A549 (cell line): ENCODE data around the gene RBBP4. TPM values are rescaled to one million over a fixed set of nuclear protein-coding genes. Genes with fewer than 3 reads are reported as not detected.

Source experiments
- ATAC-seq, 2 experiments: fragments of 200-7000 bp in 1 of 2; fragments of >200 bp in 1 of 2; cut with Nextera tagmentation in 1 of 2; cut with Tn5 transposase in 1 of 2; 3 replicates each; pipeline versions ENCODE4 v1.8.0 to v1.9.1; 2018 to 2020; ENCODE audit warnings: mild to moderate bottlenecking in 1 of 2, moderate library complexity in 1 of 2
- CTCF ChIA-PET: fragments of 300-600 bp; sonication (Branson Sonifier 250); formaldehyde crosslinking; extraction: SDS; loops from one replicate; lab custom pipeline; 2021; ENCODE audit warnings: antibody characterized with exemption, inconsistent platforms; lab: Yijun Ruan, JAX
- POLR2A ChIA-PET: fragments of 350-600 bp; formaldehyde crosslinking; extraction: SDS; loops from one replicate; lab custom pipeline; 2021; ENCODE audit warnings: antibody characterized with exemption, inconsistent platforms; lab: Yijun Ruan, JAX
- DNase-seq, 2 experiments: peaks; one replicate each; pipeline versions ENCODE4 v3.0.0 to v3.0.0-alpha.2; 2011 to 2016; ENCODE audit warnings: low read depth in 1 of 2, low spot score in 1 of 2
- FAIRE-seq: peaks from 2 replicates; lab custom pipeline; 2011; peaks lifted over from hg19 to GRCh38; lab: Jason Lieb, UNC
- H3K27ac ChIP-seq, 2 experiments: fragments of >200 bp; sonication (Bioruptor Twin); formaldehyde crosslinking; 3 replicates each; pipeline ENCODE4 v1.5.1; 2016 to 2017
- H3K4me1 ChIP-seq: fragments of >200 bp; sonication (Bioruptor Twin); formaldehyde crosslinking; 3 replicates; pipeline ENCODE4 v1.6.1; 2016
- H3K4me2 ChIP-seq: fragments of >200 bp; sonication (Bioruptor Twin); formaldehyde crosslinking; 3 replicates; pipeline ENCODE4 v1.6.1; 2016
- H3K4me3 ChIP-seq: fragments of >200 bp; sonication (Bioruptor Twin); formaldehyde crosslinking; 3 replicates; pipeline ENCODE4 v1.5.1; 2016
- H3K9me3 ChIP-seq: fragments of >200 bp; sonication (Bioruptor Twin); formaldehyde crosslinking; 3 replicates; pipeline ENCODE4 v1.6.1; 2016
- ATOH8 ChIP-seq: fragments of 250-450 bp; sonication (Bioruptor Pico); IDR thresholded peaks from 2 replicates; pipeline ENCODE4 v1.5.0; 2020; ENCODE audit warnings: low read depth, mild to moderate bottlenecking, moderate library complexity
- CHD4 ChIP-seq: fragments of 200-600 bp; sonication (generic); IDR thresholded peaks from 2 replicates; pipeline ENCODE4 v1.6.1; 2016; ENCODE audit warnings: antibody characterized with exemption, mild to moderate bottlenecking, borderline replicate concordance
- CTCF ChIP-seq: fragments of >200 bp; sonication (Bioruptor Twin); formaldehyde crosslinking; IDR thresholded peaks from 3 replicates; pipeline ENCODE4 v1.5.1; 2016
- E2F6 ChIP-seq: IDR thresholded peaks from 2 replicates; pipeline ENCODE4 v1.6.1; 2012; ENCODE audit warnings: low read depth, borderline replicate concordance
- EHMT2 ChIP-seq: fragments of 200-600 bp; sonication (generic); IDR thresholded peaks from 2 replicates; pipeline ENCODE4 v1.6.1; 2016; ENCODE audit warnings: antibody characterized with exemption, low read depth, mild to moderate bottlenecking, moderate library complexity
- EP300 ChIP-seq, 2 experiments: fragments of >200 bp; sonication (Bioruptor Twin); formaldehyde crosslinking; IDR thresholded peaks; 2 replicates in 1 of 2; 3 replicates in 1 of 2; pipeline ENCODE4 v1.6.1; 2016 to 2017
- FOSL2 ChIP-seq, 2 experiments: fragments of 450-650 bp in 1 of 2; fragments of >200 bp in 1 of 2; sonication (Bioruptor Twin) in 1 of 2; formaldehyde crosslinking; IDR thresholded peaks; 2 replicates each; pipeline versions ENCODE4 v1.5.0 to v1.6.1; 2016 to 2020; ENCODE audit warnings: mild to moderate bottlenecking in 1 of 2, moderate library complexity in 1 of 2
- FOXS1 ChIP-seq: fragments of 250-450 bp; sonication (Bioruptor Pico); IDR thresholded peaks from 2 replicates; pipeline ENCODE4 v1.5.0; 2020; ENCODE audit warnings: mild to moderate bottlenecking, moderate library complexity
- GATA3 ChIP-seq: IDR thresholded peaks from 2 replicates; pipeline ENCODE4 v1.6.1; 2012; ENCODE audit warnings: borderline replicate concordance
- HOXA7 ChIP-seq: fragments of 250-450 bp; sonication (Bioruptor Pico); IDR thresholded peaks from 2 replicates; pipeline ENCODE4 v1.5.0; 2020; ENCODE audit warnings: mild to moderate bottlenecking, moderate library complexity
- JUN ChIP-seq, 2 experiments: fragments of >200 bp; sonication (Bioruptor Twin); formaldehyde crosslinking; IDR thresholded peaks; 2 replicates in 1 of 2; 3 replicates in 1 of 2; pipeline ENCODE4 v1.6.1; 2016 to 2017
- MAFK ChIP-seq: fragments of 450-650 bp; IDR thresholded peaks from 2 replicates; pipeline ENCODE4 v1.6.1; 2014; ENCODE audit not compliant: partially characterized antibody
- MAX ChIP-seq: IDR thresholded peaks from 2 replicates; pipeline ENCODE4 v1.6.1; 2012
- MAZ ChIP-seq: fragments of 150-350 bp; IDR thresholded peaks from 2 replicates; pipeline ENCODE4 v1.6.1; 2014; ENCODE audit warnings: antibody characterized with exemption, low read depth, low read length, borderline replicate concordance
- MYC ChIP-seq: IDR thresholded peaks from 2 replicates; pipeline ENCODE4 v1.6.1; 2012; ENCODE audit warnings: mild to moderate bottlenecking, inconsistent platforms, low read length, improper control_type of control experiment, borderline replicate concordance
- NFE2L2 ChIP-seq: fragments of 150-350 bp; conservative IDR thresholded peaks from 2 replicates; pipeline ENCODE4 v1.6.1; 2014; ENCODE audit warnings: low read length
- NR3C1 ChIP-seq: fragments of >200 bp; sonication (Bioruptor Twin); formaldehyde crosslinking; IDR thresholded peaks from 3 replicates; pipeline ENCODE4 v1.6.1; 2017
- PBX3 ChIP-seq: IDR thresholded peaks from 2 replicates; pipeline ENCODE4 v1.6.1; 2012
- POLR2A ChIP-seq: IDR thresholded peaks from 2 replicates; pipeline ENCODE4 v1.6.1; 2012; ENCODE audit warnings: mild to moderate bottlenecking, low read length
- POLR2AphosphoS2 ChIP-seq: conservative IDR thresholded peaks from 2 replicates; pipeline ENCODE4 v1.6.1; 2012; ENCODE audit warnings: low read length, improper control_type of control experiment, inconsistent platforms
- SMC3 ChIP-seq: fragments of >200 bp; sonication (Bioruptor Twin); formaldehyde crosslinking; IDR thresholded peaks from 3 replicates; pipeline ENCODE4 v1.6.1; 2018; ENCODE audit warnings: inconsistent platforms
- SREBF2 ChIP-seq: fragments of 450-650 bp; IDR thresholded peaks from 2 replicates; pipeline ENCODE4 v1.6.1; 2014; ENCODE audit warnings: mild to moderate bottlenecking, moderate library complexity
- ZNF302 ChIP-seq: fragments of 250-450 bp; sonication (Bioruptor Pico); IDR thresholded peaks from 2 replicates; pipeline ENCODE4 v1.9.0; 2021; ENCODE audit warnings: inconsistent platforms, mild to moderate bottlenecking, moderate library complexity
- WGBS: methylation state at CpG from one replicate; pipeline ENCODE4 v1.1.6; 2017; ENCODE audit errors: missing lambda C conversion rate; 5-methylcytosine and 5-hydroxymethylcytosine counted together
- polyA plus RNA-seq, 4 experiments: library from polyadenylated mRNA; depleted of rRNA in 3 of 4; stranded (reverse); fragments of >200 nt; fragmentation: RNase III in 1 of 4; extraction: RNeasy Plus Mini Kit Qiagen cat#74134 plus additional on column Dnase treatment in 1 of 4; gene quantifications; 2 replicates in 3 of 4; 3 replicates in 1 of 4; pipeline ENCODE4 v1.2.3, GENCODE V29; 2011 to 2017

RBBP4 gene
- polyA plus RNA-seq, 2 of the 4 experiments (the other 2 are of a cell fraction), result 107 to 137 TPM

GRCh38 chr1:32718527-32718926 is 67.5 kb downstream of the RBBP4 start:
- CTCF ChIA-PET, result interaction anchor here (3.5 kb wide), 1 partner anchor 55 kb away, joined by 25 read pairs; no protein-coding TSS in a partner anchor

GRCh38 chr1:32719681-32720275 is 68.8 kb downstream of the RBBP4 start:
- peaks cover 34% of the 10 kb centered on the region for H3K4me1 ChIP-seq
- FAIRE-seq (no peak), ATAC-seq (no peak), DNase-seq (no peak)
- 82% methylated on average over 3 of the region's 4 CpGs for WGBS
- ChIA-PET POLR2A (no interaction called here), CTCF (interaction anchor here (0.6 to 1.8 kb wide), 3 partner anchors 14 to 207 kb away, joined by 4 read pairs; no protein-coding TSS in a partner anchor)
- no peak overlapping the region for H3K4me3 ChIP-seq
- no peaks in the 10 kb centered on the region for H3K9me3 ChIP-seq
- H3K27ac ChIP-seq, result peak overlapping the region in 1 of 2 experiments; percentile 52; a peak in 3 of 6 replicates
- no peak overlapping the region for H3K4me2 ChIP-seq
- TF ChIP-seq CHD4 (no peak), ATOH8 (CRISPR knock-in tag) (no peak)

More at GRCh38 chr1:32718527-32718926, 67.5 kb downstream of the RBBP4 start:
- no peak overlapping the region for H3K4me2 ChIP-seq
- POLR2A ChIA-PET, result no interaction called here
- WGBS, result 80% methylated on average over 1 of the region's 1 CpG
- no peak overlapping the region for H3K4me3 ChIP-seq
- ATAC-seq (no peak), FAIRE-seq (no peak), DNase-seq (no peak)
- peak overlapping the region in 1 of 2 experiments; percentile 87; a peak in 3 of 6 replicates for H3K27ac ChIP-seq
- TF ChIP-seq SMC3 (no peak), MYC (no peak), POLR2AphosphoS2 (no peak), MAZ (no peak), ZNF302 (CRISPR knock-in tag) (no peak), NR3C1 (no peak), NFE2L2 (no peak), FOXS1 (CRISPR knock-in tag) (no peak)
- no peaks in the 10 kb centered on the region for H3K9me3 ChIP-seq
- peaks cover 30% of the 10 kb centered on the region for H3K4me1 ChIP-seq

- WGBS, result 56% methylated on average over 10 of the region's 14 CpGs
- POLR2A ChIA-PET, result interaction anchor here (0.9 to 1.0 kb wide), 3 partner anchors 12 to 45 kb away, joined by 3 to 4 read pairs (median 3); no protein-coding TSS in a partner anchor
- H3K27ac ChIP-seq, result peak overlapping the region; percentile 92 to 100
- DNase-seq, result peak; percentile 81 to 92
- peak overlapping the region; percentile 45 for H3K4me3 ChIP-seq
- TF ChIP-seq MAX (peak; percentile 41), GATA3 (peak; percentile 69), ZNF302 (CRISPR knock-in tag) (no peak), NR3C1 (no peak), POLR2A (peak; percentile 49), NFE2L2 (peak; percentile 96), JUN (IDR thresholded peaks at IDR 0.05) (peak in 1 of 2 experiments; percentile 55; a peak in 2 of 5 replicates), HOXA7 (CRISPR knock-in tag) (no peak), ATOH8 (CRISPR knock-in tag) (no peak), SREBF2 (no peak), CTCF (no peak), EHMT2 (no peak), MAFK (peak; percentile 99), E2F6 (peak; percentile 40; the same call in 1 of the 2 replicates), FOSL2 (IDR thresholded peaks at IDR 0.05) (no peak), FOSL2 (CRISPR knock-in tag; IDR thresholded peaks at IDR 0.05) (peak; percentile 77), EP300 (IDR thresholded peaks at IDR 0.05) (0 out of 5 replicates have a peak, but pooled peaks of 1 of the 2 experiments have one; percentile 25), PBX3 (0 out of 2 replicates have a peak, but pooled peaks have one; percentile 38)
- no peaks in the 10 kb centered on the region for H3K9me3 ChIP-seq
- ATAC-seq, result peak; percentile 96 to 97
- H3K4me1 ChIP-seq, result peaks cover 48% of the 10 kb centered on the region
- no peak for FAIRE-seq
- CTCF ChIA-PET, result interaction anchor here (0.7 to 1.2 kb wide), 7 partner anchors 11 to 49 kb away, joined by 3 to 9 read pairs (median 4); no protein-coding TSS in a partner anchor
- H3K4me2 ChIP-seq, result peak overlapping the region; percentile 98
These were observed 73.9 kb downstream of the RBBP4 start for GRCh38 chr1:32724678-32725614.
